Measurements from ENCODE around the gene MBD6. TPM values are rescaled to one million over a fixed set of nuclear protein-coding genes. Genes with fewer than 3 reads are reported as not detected.

The MBD6 gene
- total RNA-seq, 1 experiment from 2014 or later, result 66.8 TPM

GRCh38 chr12:57523706-57524614 is 1.3 kb downstream of the MBD6 start:
- H3K9me3 Mint-ChIP-seq, result no peaks in the 10 kb centered on the region
- Histone ChIP-seq H3K27ac (ENCODE audit: insufficient read length, low read depth, low read length) (no peak overlapping the region), H3K18ac (ENCODE audit: insufficient read length, low read depth, low read length) (no peak overlapping the region)

More at GRCh38 chr12:57523706-57524614, 1.3 kb downstream of the MBD6 start:
- WGBS (ENCODE audit: extremely low coverage, insufficient read length, low lambda C conversion rate), result no CpG with 5 or more reads among the region's 14 CpGs
- H3K23me2 ChIP-seq (ENCODE audit: insufficient read length, low read depth, low read length, poor library complexity, severe bottlenecking), result peaks cover 22% of the 10 kb centered on the region
- peak overlapping the region in 2 of 3 experiments; percentile 95 to 97; a peak in 4 of 7 replicates for H3K27ac Mint-ChIP-seq
- H3K4me1 Mint-ChIP-seq, result peaks cover 30 to 45% of the 10 kb centered on the region in 2 experiments
- no peak overlapping the region for H2BK120ac ChIP-seq (ENCODE audit: low read depth, low read length, poor library complexity, severe bottlenecking)
- no peak overlapping the region for H2BK5ac ChIP-seq (ENCODE audit: insufficient read length, low read length)
- H3K27me3 Mint-ChIP-seq (ENCODE audit: low read depth), result no peaks in the 10 kb centered on the region; the same call in 1 of the 2 replicates
- H3K23ac ChIP-seq (ENCODE audit: insufficient read length, low read depth, low read length), result no peak overlapping the region
- H2BK12ac ChIP-seq (ENCODE audit: insufficient read length, low read depth, low read length), result no peak overlapping the region
- TF ChIP-seq CTCF (conservative IDR thresholded peaks at IDR 0.05), result no peak
- H4K91ac ChIP-seq (ENCODE audit: insufficient read length, low read depth, low read length), result no peak overlapping the region
- H3K56ac ChIP-seq (ENCODE audit: insufficient read length, low read depth, low read length), result no peak overlapping the region
- no peaks in the 10 kb centered on the region for H3K79me2 ChIP-seq (ENCODE audit: insufficient read depth, low read length)
- DNase-seq, result no peak
- no peak overlapping the region for H3K14ac ChIP-seq (ENCODE audit: insufficient read depth, low read length)
- peak overlapping the region; percentile 97 for H3K4me2 ChIP-seq (ENCODE audit: insufficient read depth, insufficient read length, low read length)
- no peak overlapping the region for H3K4ac ChIP-seq (ENCODE audit: low read depth, low read length)
- no peak overlapping the region for H2BK15ac ChIP-seq (ENCODE audit: low read depth, low read length)
- no peaks in the 10 kb centered on the region for H4K20me1 ChIP-seq (ENCODE audit: control insufficient read depth, insufficient read depth, insufficient read length)
- H3K4me1 ChIP-seq (ENCODE audit: insufficient read depth, low read length), result peaks cover 3% of the 10 kb centered on the region; the same call in 1 of the 2 replicates
- H3T11ph ChIP-seq (ENCODE audit: low read length), result no peak overlapping the region
- no peaks in the 10 kb centered on the region for H3K79me1 ChIP-seq (ENCODE audit: insufficient read depth, low read depth, low read length, poor library complexity, severe bottlenecking)
- H3K9me3 ChIP-seq (ENCODE audit: control insufficient read depth, low read depth, low read length), result no peaks in the 10 kb centered on the region
- H2AK5ac ChIP-seq (ENCODE audit: insufficient read length, low read length), result no peak overlapping the region
- no peak overlapping the region for H2AFZ ChIP-seq (ENCODE audit: low read length)
- no peak overlapping the region for H2BK20ac ChIP-seq (ENCODE audit: low read depth, low read length, poor library complexity, severe bottlenecking)
- no peak overlapping the region for H4K8ac ChIP-seq (replicated peaks; ENCODE audit: insufficient read length, low read depth, low read length)
- peak overlapping the region; percentile 53 for H3K9ac ChIP-seq (ENCODE audit: extremely low read depth, insufficient read length, low read length)
- H3K27me3 ChIP-seq (ENCODE audit: insufficient read depth, low read length), result no peaks in the 10 kb centered on the region
- H3K4me3 Mint-ChIP-seq, result peak overlapping the region; percentile 96
- H4K5ac ChIP-seq (ENCODE audit: insufficient read length, low read depth, low read length), result no peak overlapping the region
- H3K36me3 Mint-ChIP-seq (ENCODE audit: insufficient read depth in 1 of 3, low read depth in 3 of 3), result peaks cover 11 to 38% (median 37%) of the 10 kb centered on the region in 3 experiments

All from H9 (cell line).